ENCODE data around the gene SRSF4.

The SRSF4 gene

GRCh38 chr1:29200906-29201594 is 19.4 kb upstream of the SRSF4 start:
- DNase-seq (ENCODE audit: low read depth in 2 of 2) = no peak

DNA sequence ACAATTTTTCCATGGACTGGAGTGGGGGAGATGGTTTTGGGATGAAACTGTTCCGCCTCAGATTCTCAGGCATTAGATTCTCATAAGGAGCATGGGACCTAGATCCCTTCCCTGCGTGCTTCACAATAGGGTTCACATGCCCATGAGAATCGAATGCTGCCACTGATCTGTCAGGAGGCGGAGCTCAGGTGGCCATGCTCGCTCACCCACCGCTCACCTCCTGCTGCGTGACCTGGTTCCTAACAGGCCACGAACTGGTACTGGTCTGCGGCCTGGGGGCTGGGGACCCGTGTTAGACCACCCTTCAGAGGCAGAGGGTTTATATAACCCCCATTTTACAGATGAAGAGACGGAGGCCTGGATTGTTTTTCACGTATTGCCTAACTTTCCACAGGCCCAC is 16.3 kb upstream of the SRSF4 start:
- no peak for DNase-seq (ENCODE audit: low read depth in 2 of 2)

GRCh38 chr1:29197590-29197924 is 15.9 kb upstream of the SRSF4 start:
- no peak for DNase-seq (ENCODE audit: low read depth in 2 of 2)

DNA sequence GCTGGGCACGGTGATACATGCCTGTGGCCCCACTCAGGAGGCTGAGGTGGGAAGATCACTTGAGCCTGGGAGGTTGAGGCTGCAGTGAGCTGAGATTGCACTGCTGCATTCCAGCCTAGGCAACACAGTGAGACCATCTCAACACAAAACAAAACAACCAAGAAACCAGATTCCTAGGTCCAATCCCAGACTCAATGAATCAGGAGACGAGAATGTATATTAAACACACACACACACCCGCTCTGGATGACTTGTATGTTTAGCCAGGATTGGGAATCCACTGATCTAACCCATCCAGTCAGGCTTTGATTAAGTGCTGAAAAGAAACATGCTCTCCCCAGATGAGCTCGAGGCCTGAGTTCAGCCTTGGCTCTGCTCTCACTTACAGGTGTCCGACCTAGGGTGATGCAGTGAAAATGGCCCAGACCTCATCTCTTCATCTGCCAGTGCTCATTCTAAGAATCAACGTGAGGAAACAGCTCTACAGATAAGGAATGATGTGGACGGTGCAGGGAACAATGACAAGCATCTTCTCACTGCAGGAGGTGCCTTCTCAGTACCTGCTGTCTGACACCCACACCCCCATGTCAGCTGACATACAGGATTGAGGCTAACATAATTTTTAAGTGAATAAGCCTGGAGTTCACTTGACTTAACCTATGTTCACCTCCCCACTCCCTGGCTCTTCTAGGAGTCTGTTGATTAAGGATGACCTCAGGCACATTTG is 15.3 kb upstream of the SRSF4 start:
- no peak for DNase-seq (ENCODE audit: low read depth in 2 of 2)

GRCh38 chr1:29195881-29196291 is 14.2 kb upstream of the SRSF4 start:
- no peak for DNase-seq (ENCODE audit: low read depth in 2 of 2)

DNA sequence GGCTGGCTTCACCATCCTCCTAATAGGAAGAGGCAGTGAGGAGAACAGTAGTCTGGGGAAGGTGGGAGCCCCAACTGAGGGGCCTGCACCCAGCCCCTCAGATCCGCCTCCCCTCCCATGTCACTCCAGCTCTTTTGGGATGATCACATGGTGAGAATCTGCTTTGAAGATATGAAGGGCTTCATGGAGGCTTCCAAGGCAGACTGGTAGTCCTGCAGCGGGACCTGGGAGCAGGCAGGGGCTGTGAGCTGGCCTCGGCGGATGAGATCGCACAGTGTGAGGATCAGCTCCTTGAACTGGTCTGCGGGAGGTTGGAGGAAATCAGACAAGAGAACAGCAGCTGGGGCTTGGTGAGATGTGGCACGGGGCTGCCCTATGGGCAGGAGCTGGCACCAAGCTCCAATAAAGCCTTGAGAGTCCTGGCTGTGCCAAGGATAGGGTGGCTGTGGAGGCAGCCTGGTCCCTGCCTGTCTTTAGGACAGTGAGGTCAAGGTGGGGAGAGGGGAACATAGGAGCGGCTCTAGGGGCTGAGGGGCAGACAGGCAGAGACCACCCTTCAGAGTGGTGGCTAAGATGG is 12.3 kb upstream of the SRSF4 start:
- no peak for DNase-seq (ENCODE audit: low read depth in 2 of 2)

DNA sequence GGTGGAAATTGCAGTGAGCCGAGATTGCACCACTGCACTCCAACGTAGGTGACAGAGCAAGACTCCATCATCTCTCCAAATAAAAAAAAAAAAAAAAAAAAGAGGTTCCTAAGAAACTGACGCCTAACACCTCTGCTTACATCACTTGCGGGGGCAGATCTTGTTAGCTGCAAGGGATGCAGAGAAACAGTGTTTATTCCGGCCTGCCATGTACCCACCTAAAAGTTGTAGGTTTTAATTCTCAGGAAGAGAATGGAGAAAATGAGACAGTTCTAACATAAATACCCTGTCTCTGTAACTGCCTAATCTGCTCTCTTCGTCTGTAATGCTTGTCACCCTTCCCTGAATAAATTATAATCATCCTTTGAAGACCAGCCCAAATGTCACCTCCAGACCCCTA is 9.0 kb upstream of the SRSF4 start:
- no peak for DNase-seq (ENCODE audit: low read depth in 2 of 2)

DNA sequence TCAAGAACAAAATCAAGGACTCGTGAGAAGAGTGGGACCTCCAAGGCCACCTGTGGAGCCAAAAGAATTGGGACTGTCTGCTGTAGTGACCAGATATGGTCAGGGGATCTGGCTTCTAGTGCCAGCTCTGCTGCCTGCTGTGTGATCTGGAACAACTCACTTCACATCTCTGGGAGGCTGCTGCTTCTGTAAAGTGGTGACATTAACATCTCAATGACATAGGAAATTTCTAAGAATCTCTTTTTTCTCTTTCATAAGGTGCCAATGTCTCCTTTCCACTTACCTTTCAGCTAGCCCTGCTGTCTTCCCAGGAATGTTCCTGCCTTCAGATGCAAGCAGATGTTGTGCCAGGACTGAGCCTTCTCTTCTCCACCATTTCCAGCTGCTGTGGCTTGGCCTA is 5.0 kb upstream of the SRSF4 start:
- no peak for DNase-seq (ENCODE audit: low read depth in 2 of 2)

- no peak for DNase-seq (ENCODE audit: low read depth in 2 of 2)
Measured at GRCh38 chr1:29186252-29186651, 4.6 kb upstream of the SRSF4 start.

DNA sequence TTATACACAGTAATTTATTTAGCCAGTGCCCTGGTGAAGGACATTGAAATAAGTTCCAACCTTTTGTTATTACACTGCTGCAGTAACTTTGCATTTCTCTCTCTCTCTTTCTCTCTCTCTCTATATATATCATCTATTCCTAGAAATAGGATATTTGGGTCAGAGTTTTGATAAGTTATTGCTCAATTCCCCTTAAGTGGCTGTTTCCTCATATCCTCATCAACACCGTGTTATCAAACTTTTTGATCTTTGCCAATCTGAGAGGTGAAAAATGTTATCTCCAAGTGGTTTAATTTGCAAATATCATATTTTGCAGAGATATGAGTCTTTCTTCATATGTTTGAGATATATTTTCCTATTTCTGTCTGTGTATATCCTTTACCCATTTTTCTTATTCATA is 1.6 kb upstream of the SRSF4 start:
- DNase-seq (ENCODE audit: low read depth in 2 of 2) = no peak

DNA sequence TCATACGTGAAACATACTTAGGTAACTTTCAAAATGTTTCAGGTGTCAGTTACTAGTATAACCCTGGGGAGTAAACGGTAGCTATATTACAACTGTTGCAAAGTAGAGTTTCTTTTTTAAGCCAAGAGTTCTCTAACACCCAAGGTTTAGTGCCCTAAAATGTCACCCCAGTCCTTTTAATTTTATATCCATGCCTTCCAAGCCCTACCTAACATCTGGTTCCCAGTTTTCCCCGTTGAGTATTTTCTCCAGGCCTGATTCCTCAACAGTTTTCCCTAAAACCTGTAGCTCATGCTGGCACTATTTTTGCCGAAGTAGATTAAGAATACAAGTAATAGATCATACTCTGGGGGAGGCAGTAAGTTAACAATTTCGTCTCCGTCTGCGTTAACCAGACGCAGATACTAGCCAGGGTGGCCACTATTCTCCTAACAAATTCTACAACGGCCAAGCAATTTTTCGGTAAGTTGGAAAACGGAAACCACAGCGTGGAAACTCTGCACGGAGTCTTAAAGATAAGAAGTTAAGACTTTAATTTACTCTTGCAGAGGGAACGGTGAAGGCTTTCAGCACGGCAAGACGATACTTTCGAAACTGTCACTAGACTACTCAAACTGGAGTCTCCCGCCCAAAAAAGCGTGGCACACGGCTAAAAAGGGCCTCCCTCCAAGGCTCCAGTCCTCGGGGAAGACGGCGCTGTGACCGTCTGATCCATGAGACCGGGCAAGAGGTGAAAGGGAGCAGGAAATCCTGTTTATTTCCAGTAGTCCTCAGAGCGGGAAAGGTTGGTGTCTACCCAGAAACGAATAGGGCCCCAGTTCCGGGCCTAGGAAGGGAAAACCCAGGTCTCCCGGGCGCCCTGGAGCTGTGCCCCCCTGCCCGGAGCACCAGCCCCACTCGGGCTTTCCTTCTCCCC is 945 bp downstream of the SRSF4 start:
- peak in 1 of 2 donors; percentile 2 for DNase-seq (ENCODE audit: low read depth in 2 of 2)

DNA sequence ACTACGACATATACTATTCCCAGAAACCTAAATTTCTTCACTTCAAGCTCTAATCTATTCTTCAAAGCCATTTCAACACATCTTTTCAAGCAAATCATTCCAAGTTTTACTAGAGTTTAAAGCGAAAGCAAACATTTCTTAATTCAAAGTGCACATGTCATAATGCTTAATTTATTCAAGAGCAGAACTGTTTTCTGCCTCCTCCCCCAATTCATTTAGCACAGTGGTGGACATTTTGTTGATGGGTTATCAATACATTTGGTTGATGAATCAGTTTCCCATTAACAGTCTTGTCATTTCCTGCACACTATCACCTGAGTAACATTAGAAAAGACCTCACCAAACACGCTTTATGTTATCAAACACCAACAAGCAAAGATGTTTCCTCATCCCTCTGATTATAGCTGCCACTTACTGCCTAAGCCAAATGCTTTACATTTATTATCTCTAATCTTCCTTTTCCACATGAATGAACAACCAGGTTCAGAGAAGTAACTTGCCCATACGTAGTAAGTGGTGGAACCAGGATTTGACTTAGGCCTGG is 2.0 kb downstream of the SRSF4 start:
- DNase-seq (ENCODE audit: low read depth in 2 of 2) = no peak

- no peak for DNase-seq (ENCODE audit: low read depth in 2 of 2)
Measured at GRCh38 chr1:29177022-29177705, 4.5 kb downstream of the SRSF4 start.

DNA sequence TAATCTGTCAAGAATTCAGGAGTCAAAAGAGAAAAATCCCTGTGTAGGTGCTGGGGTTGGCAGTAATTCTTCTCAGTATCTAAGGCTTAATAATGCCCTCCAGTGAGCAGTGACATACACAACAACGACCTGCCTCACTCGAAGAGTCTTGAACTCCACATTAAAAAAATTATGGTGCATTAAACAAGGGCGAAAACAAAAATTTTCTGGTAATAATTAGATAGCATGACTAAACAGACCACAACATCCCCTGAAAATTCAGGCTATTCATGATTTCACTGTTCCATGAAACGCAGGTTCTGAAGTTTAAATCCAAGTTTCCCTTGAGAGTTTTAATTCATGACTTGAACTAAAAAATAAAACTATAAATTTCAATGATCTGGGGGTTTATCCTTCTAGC is 5.1 kb downstream of the SRSF4 start:
- DNase-seq (ENCODE audit: low read depth in 2 of 2) = no peak

DNA sequence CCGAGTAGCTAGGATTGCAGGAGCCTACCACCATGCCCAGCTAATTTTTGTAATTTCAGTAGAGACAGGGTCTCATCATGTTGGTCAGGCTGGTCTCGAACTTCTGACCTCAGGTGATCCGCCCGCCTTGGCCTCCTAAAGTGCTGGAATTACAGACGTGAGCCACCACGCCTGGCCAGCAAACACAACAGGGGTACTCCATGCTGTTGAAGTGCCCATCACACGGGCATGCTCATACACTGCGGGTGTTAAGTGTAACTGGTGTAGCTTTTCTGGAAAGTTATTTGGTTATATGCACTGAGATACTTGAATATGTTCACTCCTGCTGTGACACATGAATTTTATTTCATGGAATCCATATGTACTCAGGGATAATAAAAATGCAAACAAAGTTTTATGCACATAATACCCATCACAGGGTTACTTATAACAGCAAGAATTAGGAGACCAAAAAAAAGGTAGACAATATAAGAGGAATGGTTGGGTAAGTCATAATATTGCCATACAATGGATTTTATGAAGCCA is 9.2 kb downstream of the SRSF4 start:
- no peak for DNase-seq (ENCODE audit: low read depth in 2 of 2)

- no peak for DNase-seq (ENCODE audit: low read depth in 2 of 2)
Measured at GRCh38 chr1:29171521-29171920, 10.2 kb downstream of the SRSF4 start.

DNA sequence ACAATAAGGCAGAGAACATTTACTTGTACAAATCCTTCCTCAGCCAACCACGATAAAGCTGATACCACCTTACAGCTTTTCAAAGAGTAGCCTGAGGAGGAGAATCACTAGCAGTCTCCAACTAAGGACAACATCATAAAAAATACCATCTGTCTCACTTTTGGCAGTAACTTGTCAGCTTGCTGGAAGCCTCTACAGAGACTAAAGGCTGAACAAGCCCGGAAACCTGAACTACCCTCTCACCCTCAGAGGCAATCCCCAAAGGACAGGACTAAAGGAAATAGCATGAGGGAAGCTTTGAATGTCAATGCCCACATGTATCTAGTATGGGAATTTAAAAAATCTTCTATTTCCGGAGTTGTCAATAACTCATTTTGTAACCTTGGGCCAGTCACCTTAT is 10.6 kb downstream of the SRSF4 start:
- DNase-seq (ENCODE audit: low read depth in 2 of 2) = no peak

DNA sequence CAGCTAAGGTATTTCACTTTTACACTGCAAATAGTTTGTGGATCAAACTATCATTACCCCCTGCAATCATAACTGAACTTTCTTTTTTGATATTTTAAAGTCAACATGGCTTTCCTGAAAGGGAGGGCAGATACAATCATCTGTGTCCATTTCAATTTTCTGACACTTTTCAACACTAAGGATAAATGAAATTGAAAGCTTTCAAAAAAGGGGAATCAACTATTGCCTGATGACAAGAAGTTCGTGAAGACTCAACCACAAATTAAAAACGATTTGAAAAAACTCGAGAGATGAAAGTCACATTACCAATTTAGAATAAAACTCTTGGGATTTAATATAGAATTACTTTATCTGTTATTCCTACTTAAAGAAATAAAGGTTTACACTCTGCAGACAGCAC is 11.7 kb downstream of the SRSF4 start:
- no peak for DNase-seq (ENCODE audit: low read depth in 2 of 2)

DNA sequence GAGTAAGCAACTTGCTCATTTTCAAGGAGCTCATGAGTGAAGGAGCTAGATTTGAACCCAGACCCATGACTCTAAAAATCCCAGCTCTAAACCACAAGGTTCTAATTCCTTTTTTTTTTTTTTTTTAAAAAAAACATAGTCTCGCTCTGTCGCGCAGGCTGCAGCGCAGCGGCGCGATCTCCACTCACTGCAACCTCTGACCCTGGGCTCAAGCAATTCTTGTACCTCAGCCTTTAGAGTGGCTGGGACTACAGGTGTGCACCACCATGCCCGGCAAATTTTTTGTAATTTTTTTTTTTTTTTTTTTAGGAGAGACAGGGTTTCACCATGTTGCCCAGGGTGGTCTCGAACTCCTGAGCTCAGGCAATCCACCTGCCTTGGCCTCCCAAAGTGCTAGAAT is 13.8 kb downstream of the SRSF4 start:
- no peak for DNase-seq (ENCODE audit: low read depth in 2 of 2)

GRCh38 chr1:29166291-29166878 is 15.3 kb downstream of the SRSF4 start:
- DNase-seq (ENCODE audit: low read depth in 2 of 2) = no peak

- DNase-seq (ENCODE audit: low read depth in 2 of 2) = no peak
Measured at GRCh38 chr1:29164588-29164987, 17.1 kb downstream of the SRSF4 start.
